GM23338 (cell line): Measurements from ENCODE around the gene LIPH. TPM values are rescaled to one million over a fixed set of nuclear protein-coding genes. Genes with fewer than 3 reads are reported as not detected.
A peak's percentile ranks its signal among the peaks of the same experiment; 100 is the strongest.

Source experiments
- ATAC-seq: fragments of 200-7000 bp; cut with Tn5 transposase; 3 replicates; pipeline ENCODE4 v1.9.1; 2020
- DNase-seq: peaks from one replicate; pipeline ENCODE4 v3.0.0-alpha.2; 2015; ENCODE audit warnings: low spot score
- H2AFZ ChIP-seq: fragments of 200-600 bp; sonication (generic); 2 replicates; pipeline ENCODE4 v1.8.0; 2016; ENCODE audit warnings: antibody characterized with exemption, mild to moderate bottlenecking, moderate library complexity
- H3F3A ChIP-seq: fragments of 200-600 bp; sonication (generic); replicated peaks from 2 replicates; pipeline ENCODE4 v1.8.0; 2017; ENCODE audit warnings: antibody characterized with exemption, mixed run types, low read depth
- H3K27ac ChIP-seq: fragments of 200-600 bp; sonication (generic); 2 replicates; pipeline ENCODE4 v1.6.1; 2016; ENCODE audit warnings: low read depth
- H3K27me3 ChIP-seq: fragments of 200-600 bp; sonication (generic); 2 replicates; pipeline ENCODE4 v1.8.0; 2016; ENCODE audit warnings: mild to moderate bottlenecking, mixed run types, moderate library complexity; ENCODE audit not compliant: insufficient read depth
- H3K36me3 ChIP-seq: fragments of 200-600 bp; sonication (generic); 2 replicates; pipeline ENCODE4 v1.8.0; 2016; ENCODE audit warnings: mild to moderate bottlenecking; ENCODE audit not compliant: insufficient read depth
- H3K4me1 ChIP-seq: fragments of 200-600 bp; sonication (generic); 2 replicates; pipeline ENCODE4 v1.8.0; 2016; ENCODE audit warnings: mild to moderate bottlenecking, moderate library complexity; ENCODE audit not compliant: insufficient read depth
- H3K4me2 ChIP-seq: fragments of 200-600 bp; sonication (generic); 2 replicates; pipeline ENCODE4 v1.7.1; 2017; ENCODE audit warnings: mixed run types
- H3K4me3 ChIP-seq: fragments of 200-600 bp; sonication (generic); 2 replicates; pipeline ENCODE4 v1.6.1; 2016; ENCODE audit warnings: mixed run types
- H3K79me2 ChIP-seq: fragments of 200-600 bp; sonication (generic); replicated peaks from 2 replicates; pipeline ENCODE4 v1.8.0; 2017; ENCODE audit warnings: mild to moderate bottlenecking; ENCODE audit not compliant: insufficient read depth
- H3K9me2 ChIP-seq: fragments of 200-600 bp; sonication (generic); 2 replicates; pipeline ENCODE4 v1.8.0; 2017; ENCODE audit not compliant: insufficient read depth
- H4K20me1 ChIP-seq: fragments of 200-600 bp; sonication (generic); replicated peaks from 2 replicates; pipeline ENCODE4 v1.8.0; 2017; ENCODE audit warnings: mild to moderate bottlenecking; ENCODE audit not compliant: insufficient read depth
- H3K27ac Mint-ChIP-seq: 2 replicates; pipeline ENCODE4 v1.8.0; 2020; ENCODE audit warnings: inconsistent platforms, mild to moderate bottlenecking, moderate library complexity, mixed read lengths
- H3K27me3 Mint-ChIP-seq: 3 replicates; pipeline ENCODE4 v1.8.0; 2022; ENCODE audit warnings: low read depth, mild to moderate bottlenecking, moderate library complexity, mixed read lengths, inconsistent platforms; ENCODE audit not compliant: insufficient read depth, poor library complexity
- H3K36me3 Mint-ChIP-seq: 3 replicates; pipeline ENCODE4 v1.8.0; 2021; ENCODE audit warnings: low read depth, mild to moderate bottlenecking, inconsistent platforms, moderate library complexity, mixed read lengths
- H3K4me1 Mint-ChIP-seq: 3 replicates; pipeline ENCODE4 v1.8.0; 2020; ENCODE audit warnings: mild to moderate bottlenecking, inconsistent platforms, mixed read lengths
- H3K4me3 Mint-ChIP-seq: 3 replicates; pipeline ENCODE4 v1.8.0; 2021; ENCODE audit warnings: moderate library complexity, mild to moderate bottlenecking, inconsistent platforms, mixed read lengths
- H3K9me3 Mint-ChIP-seq: 3 replicates; pipeline ENCODE4 v1.8.0; 2020; ENCODE audit warnings: moderate library complexity, mild to moderate bottlenecking, inconsistent platforms, mixed read lengths
- CREB1 ChIP-seq: fragments of 250-450 bp; sonication (Bioruptor Pico); IDR thresholded peaks from 2 replicates; pipeline ENCODE4 v1.5.0; 2020; ENCODE audit warnings: low read depth, mild to moderate bottlenecking, moderate library complexity
- CTCF ChIP-seq, 2 experiments: fragments of 200-600 bp in 1 of 2; sonication (generic) in 1 of 2; conservative IDR thresholded peaks; 2 replicates each; pipeline versions ENCODE4 v1.5.1 to v1.6.1; 2016 to 2017; ENCODE audit warnings: antibody characterized with exemption in 2 of 2, low read depth in 2 of 2, mild to moderate bottlenecking in 2 of 2, moderate library complexity in 1 of 2
- ETS1 ChIP-seq: IDR thresholded peaks from 2 replicates; pipeline ENCODE4 v1.6.1; 2016; ENCODE audit warnings: antibody characterized with exemption
- EZH2 ChIP-seq: fragments of 200-600 bp; sonication (generic); IDR thresholded peaks from one replicate; pipeline ENCODE4 v1.8.0; 2017; ENCODE audit warnings: antibody characterized with exemption, mild to moderate bottlenecking, low read depth; ENCODE audit not compliant: unreplicated experiment
- EZH2phosphoT487 ChIP-seq: fragments of 200-600 bp; sonication (generic); IDR thresholded peaks from one replicate; pipeline ENCODE4 v1.8.1; 2018; ENCODE audit warnings: antibody characterized with exemption; ENCODE audit not compliant: unreplicated experiment
- JUNB ChIP-seq: IDR thresholded peaks from one replicate; pipeline ENCODE4 v1.6.1; 2016; ENCODE audit warnings: antibody characterized with exemption; ENCODE audit not compliant: unreplicated experiment
- NANOG ChIP-seq: IDR thresholded peaks from 2 replicates; pipeline ENCODE4 v1.6.1; 2016; ENCODE audit warnings: antibody characterized with exemption, borderline replicate concordance
- POLR2AphosphoS5 ChIP-seq: IDR thresholded peaks from 2 replicates; pipeline ENCODE4 v1.6.1; 2016; ENCODE audit warnings: antibody characterized with exemption, low read depth
- REST ChIP-seq: IDR thresholded peaks from one replicate; pipeline ENCODE4 v1.6.1; 2018; ENCODE audit warnings: antibody characterized with exemption; ENCODE audit not compliant: unreplicated experiment
- STAT1 ChIP-seq: IDR thresholded peaks from one replicate; pipeline ENCODE4 v1.6.1; 2016; ENCODE audit warnings: antibody characterized with exemption; ENCODE audit not compliant: unreplicated experiment
- ZNF114 ChIP-seq: fragments of 250-450 bp; sonication (Bioruptor Pico); IDR thresholded peaks from 2 replicates; pipeline ENCODE4 v1.5.0; 2020; ENCODE audit warnings: mild to moderate bottlenecking, moderate library complexity
- ZNF331 ChIP-seq: fragments of 250-450 bp; sonication (Bioruptor Pico); IDR thresholded peaks from 2 replicates; pipeline ENCODE4 v1.5.0; 2020; ENCODE audit warnings: low read depth, mild to moderate bottlenecking, moderate library complexity
- polyA plus RNA-seq: library from polyadenylated mRNA; unstranded; fragments of >200 nt; fragmentation: Nextera tagmentation; extraction: Ambion mirVana; gene quantifications from 2 replicates; pipeline ENCODE4 v1.2.1, GENCODE V29; 2016
- total RNA-seq: library from RNA; depleted of rRNA; stranded (reverse); fragments of >200 nt; shearing (Covaris generic); gene quantifications from 2 replicates; pipeline ENCODE4 v1.2.3, GENCODE V29; 2014

Gene LIPH
- total and polyA plus RNA-seq, 2 experiments from 2014 or later: 0.03 to 0.16 TPM

- no peak for TF ChIP-seq REST
- no peak for TF ChIP-seq NANOG
- TF ChIP-seq EZH2: no peak
Measured at GRCh38 chr3:185528532-185528931, 23.9 kb downstream of the LIPH start (continued).

GRCh38 chr3:185527364-185527763 lies 25.0 kb downstream of the LIPH start:
- no peaks in the 10 kb centered on the region; the same call in 1 of the 2 replicates for H4K20me1 ChIP-seq
- H3K4me1 ChIP-seq: no peaks in the 10 kb centered on the region
- no peaks in the 10 kb centered on the region for H3K9me2 ChIP-seq
- no peak overlapping the region for H3K4me2 ChIP-seq
- no peaks in the 10 kb centered on the region for H3K4me1 Mint-ChIP-seq
- no peak for ATAC-seq
- no peaks in the 10 kb centered on the region for H3K36me3 Mint-ChIP-seq
- peak overlapping the region; percentile 83; the same call in 1 of the 2 replicates for H2AFZ ChIP-seq
- H3K36me3 ChIP-seq: no peaks in the 10 kb centered on the region
- H3K27me3 Mint-ChIP-seq: no peaks in the 10 kb centered on the region
- no peak overlapping the region for H3K27ac ChIP-seq
- H3K27me3 ChIP-seq: no peaks in the 10 kb centered on the region
- H3F3A ChIP-seq: no peaks in the 10 kb centered on the region
- H3K79me2 ChIP-seq: no peaks in the 10 kb centered on the region
- H3K4me3 ChIP-seq: no peak overlapping the region
- no peaks in the 10 kb centered on the region for H3K9me3 Mint-ChIP-seq
- H3K4me3 Mint-ChIP-seq: no peak overlapping the region
- no peak for DNase-seq
- H3K27ac Mint-ChIP-seq: no peak overlapping the region
- no peak for TF ChIP-seq ZNF331
- no peak for TF ChIP-seq ZNF114 (CRISPR knock-in tag)
- TF ChIP-seq JUNB: no peak
- TF ChIP-seq REST: no peak
- TF ChIP-seq NANOG: no peak
- TF ChIP-seq POLR2AphosphoS5: no peak
- TF ChIP-seq CTCF (conservative IDR thresholded peaks at IDR 0.05; ENCODE audit: low read depth in 2 of 2): no peak
- TF ChIP-seq EZH2: no peak
- no peak for TF ChIP-seq CREB1
- no peak for TF ChIP-seq STAT1
- TF ChIP-seq EZH2phosphoT487: no peak
- TF ChIP-seq ETS1: no peak
